ENCODE results near the gene KCNA3. TPM values are rescaled to one million over a fixed set of nuclear protein-coding genes. Genes with fewer than 3 reads are reported as not detected.

The KCNA3 gene
- total RNA-seq, 1 experiment from 2014 or later, result not detected

- DNase-seq, result no peak
- H3K9me3 ChIP-seq (ENCODE audit: insufficient read depth, low read depth), result no peaks in the 10 kb centered on the region
- no peak overlapping the region for H3K4me3 ChIP-seq
- no peak overlapping the region for H2AFZ ChIP-seq
- H3K4me2 ChIP-seq, result no peak overlapping the region
- no peak overlapping the region for H3K27ac ChIP-seq
- no TSS peak for BruUV-seq (replicated peaks)
- H3K27me3 ChIP-seq (ENCODE audit: insufficient read depth, low read depth), result peaks cover 3% of the 10 kb centered on the region; the same call in 1 of the 2 replicates
- TF ChIP-seq EZH2 (IDR thresholded peaks at IDR 0.05; ENCODE audit: low read depth), result no peak
- TF ChIP-seq CTCF (conservative IDR thresholded peaks at IDR 0.05), result no peak
- ChIA-PET CTCF (no interaction called here), POLR2A (ENCODE audit: unreplicated experiment) (no interaction called here)
- H3K36me3 ChIP-seq (ENCODE audit: low read depth), result no peaks in the 10 kb centered on the region
- H3K79me2 ChIP-seq (ENCODE audit: low read depth), result no peaks in the 10 kb centered on the region
- H3K4me1 ChIP-seq (replicated peaks; ENCODE audit: insufficient read depth), result no peaks in the 10 kb centered on the region
- no peaks in the 10 kb centered on the region for H4K20me1 ChIP-seq (ENCODE audit: insufficient read depth)
- no peaks in the 10 kb centered on the region for H3F3A ChIP-seq (ENCODE audit: insufficient read depth, low read depth)
- H3K9me2 ChIP-seq (ENCODE audit: insufficient read depth), result no peaks in the 10 kb centered on the region
- intact Hi-C loops (cut with micrococcal nuclease; ENCODE audit: unreplicated experiment), result no loop called here
Observed at GRCh38 chr1:110657351-110657750, 17.4 kb downstream of the KCNA3 start.

GRCh38 chr1:110650609-110651008, 24.1 kb downstream of the KCNA3 start:
- Histone ChIP-seq H4K20me1 (ENCODE audit: insufficient read depth) (no peaks in the 10 kb centered on the region), H3K4me3 (no peak overlapping the region), H3K36me3 (ENCODE audit: low read depth) (no peaks in the 10 kb centered on the region), H3K9me3 (ENCODE audit: insufficient read depth, low read depth) (no peaks in the 10 kb centered on the region), H3K79me2 (ENCODE audit: low read depth) (no peaks in the 10 kb centered on the region), H2AFZ (no peak overlapping the region), H3K9me2 (ENCODE audit: insufficient read depth) (no peaks in the 10 kb centered on the region), H3K4me1 (replicated peaks; ENCODE audit: insufficient read depth) (no peaks in the 10 kb centered on the region), H3K27me3 (ENCODE audit: insufficient read depth, low read depth) (peaks cover 6% of the 10 kb centered on the region; the same call in 1 of the 2 replicates), H3K27ac (no peak overlapping the region), H3F3A (ENCODE audit: insufficient read depth, low read depth) (no peaks in the 10 kb centered on the region), H3K4me2 (no peak overlapping the region)
- TF ChIP-seq EZH2 (IDR thresholded peaks at IDR 0.05; ENCODE audit: low read depth) (no peak), CTCF (conservative IDR thresholded peaks at IDR 0.05) (no peak)
- BruUV-seq (replicated peaks), result no TSS peak
- intact Hi-C loops (cut with micrococcal nuclease; ENCODE audit: unreplicated experiment), result no loop called here
- ChIA-PET CTCF (no interaction called here), POLR2A (ENCODE audit: unreplicated experiment) (no interaction called here)
- no peak for DNase-seq

GRCh38 chr1:110648417-110648816, 26.3 kb downstream of the KCNA3 start:
- H3K27me3 ChIP-seq (ENCODE audit: insufficient read depth, low read depth), result peaks cover 6% of the 10 kb centered on the region; the same call in 1 of the 2 replicates
- no TSS peak for BruUV-seq (replicated peaks)
- DNase-seq, result no peak
- CTCF ChIA-PET, result interaction anchor here (0.7 kb wide), 1 partner anchor 29 kb away, joined by 3 read pairs; no protein-coding TSS in a partner anchor
- H4K20me1 ChIP-seq (ENCODE audit: insufficient read depth), result no peaks in the 10 kb centered on the region
- H3K27ac ChIP-seq, result no peak overlapping the region
- no peaks in the 10 kb centered on the region for H3K79me2 ChIP-seq (ENCODE audit: low read depth)
- no peaks in the 10 kb centered on the region for H3K36me3 ChIP-seq (ENCODE audit: low read depth)
- no peak for TF ChIP-seq CTCF (conservative IDR thresholded peaks at IDR 0.05)
- no peak for TF ChIP-seq EZH2 (IDR thresholded peaks at IDR 0.05; ENCODE audit: low read depth)
- H3K9me2 ChIP-seq (ENCODE audit: insufficient read depth), result no peaks in the 10 kb centered on the region
- POLR2A ChIA-PET (ENCODE audit: unreplicated experiment), result no interaction called here
- no peaks in the 10 kb centered on the region for H3F3A ChIP-seq (ENCODE audit: insufficient read depth, low read depth)
- no peak overlapping the region for H3K4me2 ChIP-seq
- intact Hi-C loops (cut with micrococcal nuclease; ENCODE audit: unreplicated experiment), result no loop called here
- no peak overlapping the region for H2AFZ ChIP-seq
- no peak overlapping the region for H3K4me3 ChIP-seq
- no peaks in the 10 kb centered on the region for H3K4me1 ChIP-seq (replicated peaks; ENCODE audit: insufficient read depth)
- H3K9me3 ChIP-seq (ENCODE audit: insufficient read depth, low read depth), result no peaks in the 10 kb centered on the region

Data from PC-9 (cell line).